Activated naive CD4-positive, alpha-beta T cell treated with anti-CD3 and anti-CD28 coated beads, Interleukin-2, amount 50 U/mL, for 16 hours (primary cell): ENCODE measurements around the gene OR51B5.
"Not testable (repeated sequence)": the region's sequence is repeated elsewhere in the genome, so short reads cannot be mapped to it uniquely, and the experiment has no call there.

Source experiments
- DNase-seq: peaks from one replicate; pipeline ENCODE4 v3.0.0-alpha.2; 2020

Gene OR51B5

GRCh38 chr11:5324197-5324596, 19.1 kb downstream of the OR51B5 start, which contains the start of gene OR51B2:
TSS of gene OR51B2 (minus strand) at chr11:5324297. CDS start at chr11:5324297, 0 bp downstream.
- no peak for DNase-seq

- no peak for DNase-seq
Observed at GRCh38 chr11:5317292-5317691, 26.0 kb downstream of the OR51B5 start.

GRCh38 chr11:5313326-5314023, 29.8 kb downstream of the OR51B5 start:
- DNase-seq, result not testable (repeated sequence)

GRCh38 chr11:5310423-5310822, 32.9 kb downstream of the OR51B5 start:
- DNase-seq, result no peak

GRCh38 chr11:5307256-5308019, 35.9 kb downstream of the OR51B5 start:
- DNase-seq, result no peak

GRCh38 chr11:5304046-5304445, 39.3 kb downstream of the OR51B5 start:
- no peak for DNase-seq

GRCh38 chr11:5303626-5304025, 39.7 kb downstream of the OR51B5 start:
- no peak for DNase-seq

DNA sequence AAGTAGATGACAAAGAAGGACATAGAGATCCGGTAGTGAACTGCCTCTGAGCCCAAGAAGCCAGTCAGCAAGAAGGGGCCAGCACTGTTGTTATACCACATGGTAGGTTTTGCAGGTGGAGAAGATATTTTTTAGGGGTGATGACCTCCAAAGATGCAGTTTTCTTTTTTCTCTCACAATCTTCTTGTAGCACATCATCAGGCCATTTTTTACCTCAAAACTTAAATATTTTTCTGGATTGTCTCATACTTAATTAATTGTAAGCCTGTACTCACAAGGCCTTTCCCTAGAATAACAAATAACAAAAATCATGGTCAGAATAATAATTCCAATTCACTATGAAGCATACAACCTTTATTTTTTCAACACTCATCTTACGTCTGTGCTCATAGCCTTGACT, 41.5 kb downstream of the OR51B5 start, which contains the start of gene OR51B4:
TSS of gene OR51B4 (minus strand) at position 101 of the 400 bp plus-strand sequence. CDS start at position 101, 0 bp downstream.
- DNase-seq, result no peak

DNA sequence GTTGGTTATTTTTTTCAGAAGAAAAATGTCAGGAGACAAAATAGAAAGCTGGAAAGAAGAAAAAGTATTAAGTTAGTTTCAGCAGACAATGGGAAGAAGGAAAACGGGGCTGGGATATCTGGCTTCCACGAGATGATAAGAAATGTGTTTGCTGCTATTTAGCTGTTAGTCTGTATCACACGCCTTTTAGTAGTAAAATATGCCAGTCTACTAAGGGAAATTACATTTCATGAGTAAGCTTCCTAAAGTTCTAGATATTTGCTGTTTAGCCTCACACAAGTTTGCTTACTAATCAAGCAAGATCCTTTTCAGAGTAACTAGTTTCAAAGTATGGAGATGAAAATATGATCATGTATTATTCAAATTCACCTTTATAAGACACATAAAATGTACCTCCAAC, 43.1 kb downstream of the OR51B5 start:
- DNase-seq, result no peak

DNA sequence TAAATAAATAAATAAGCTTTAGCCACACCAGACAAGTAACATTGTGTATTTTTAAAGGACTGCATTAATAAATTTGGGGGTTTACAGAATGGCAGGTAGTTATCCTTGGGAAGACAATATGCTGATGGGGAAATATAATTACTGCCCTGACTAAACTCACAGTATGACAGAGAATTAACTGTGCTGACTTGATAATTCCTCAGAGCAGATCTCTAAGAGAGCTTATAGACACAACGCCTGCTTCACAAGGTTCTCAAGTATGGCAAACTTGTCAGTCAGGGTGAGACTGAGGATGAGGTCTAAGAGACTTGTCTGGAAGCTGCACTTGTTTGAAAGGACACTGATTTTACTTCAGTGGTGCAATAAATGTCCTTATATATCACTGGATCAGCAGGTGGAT, 44.9 kb downstream of the OR51B5 start:
- no peak for DNase-seq

- DNase-seq, result no peak
Observed at GRCh38 chr11:5297721-5298323, 45.5 kb downstream of the OR51B5 start.

DNA sequence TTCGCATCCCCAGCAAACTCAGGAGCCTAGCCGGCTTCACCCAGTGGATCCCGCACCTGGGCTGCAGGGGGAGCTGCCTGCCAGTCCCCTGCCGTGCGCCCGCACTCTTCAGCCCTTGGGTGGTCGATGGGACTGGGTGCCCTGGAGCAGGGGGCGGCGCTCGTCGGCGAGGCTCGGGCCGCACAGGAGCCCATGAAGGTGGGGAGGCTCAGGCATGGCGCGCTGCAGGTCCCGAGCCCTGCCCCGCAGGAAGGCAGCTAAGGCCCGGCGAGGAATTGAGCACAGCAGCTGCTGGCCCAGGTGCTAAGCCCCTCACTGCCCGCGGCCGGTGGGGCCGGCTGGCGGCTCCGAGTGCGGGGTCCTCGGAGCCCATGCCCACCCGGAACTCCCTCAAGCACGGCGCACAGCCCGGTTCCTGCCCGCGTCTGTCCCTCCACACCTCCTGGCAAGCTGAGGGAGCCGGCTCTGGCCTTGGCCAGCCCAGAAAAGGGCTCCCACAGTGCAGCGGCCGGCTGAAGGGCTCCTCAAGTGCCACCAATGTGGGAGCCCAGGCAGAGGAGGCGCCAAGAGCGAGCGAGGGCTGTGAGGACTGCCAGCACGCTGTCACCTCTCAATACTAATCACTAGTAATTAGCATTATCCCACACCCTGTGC, 48.9 kb downstream of the OR51B5 start:
- DNase-seq, result not testable (repeated sequence)

- no peak for DNase-seq
Observed at GRCh38 chr11:5293028-5293427, 50.3 kb downstream of the OR51B5 start.
